HL-60/S4 (cell line): ENCODE results near the gene MPIG6B.

Experiments used
- in situ Hi-C: fragments of 300-500 bp; cut with MboI; formaldehyde crosslinking; loops from 2 replicates; pipeline ENCODE4 v1.14.3; 2022; ENCODE audit warnings: low sequenced_read_pairs

MPIG6B gene, protein sequence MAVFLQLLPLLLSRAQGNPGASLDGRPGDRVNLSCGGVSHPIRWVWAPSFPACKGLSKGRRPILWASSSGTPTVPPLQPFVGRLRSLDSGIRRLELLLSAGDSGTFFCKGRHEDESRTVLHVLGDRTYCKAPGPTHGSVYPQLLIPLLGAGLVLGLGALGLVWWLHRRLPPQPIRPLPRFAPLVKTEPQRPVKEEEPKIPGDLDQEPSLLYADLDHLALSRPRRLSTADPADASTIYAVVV

DNA sequence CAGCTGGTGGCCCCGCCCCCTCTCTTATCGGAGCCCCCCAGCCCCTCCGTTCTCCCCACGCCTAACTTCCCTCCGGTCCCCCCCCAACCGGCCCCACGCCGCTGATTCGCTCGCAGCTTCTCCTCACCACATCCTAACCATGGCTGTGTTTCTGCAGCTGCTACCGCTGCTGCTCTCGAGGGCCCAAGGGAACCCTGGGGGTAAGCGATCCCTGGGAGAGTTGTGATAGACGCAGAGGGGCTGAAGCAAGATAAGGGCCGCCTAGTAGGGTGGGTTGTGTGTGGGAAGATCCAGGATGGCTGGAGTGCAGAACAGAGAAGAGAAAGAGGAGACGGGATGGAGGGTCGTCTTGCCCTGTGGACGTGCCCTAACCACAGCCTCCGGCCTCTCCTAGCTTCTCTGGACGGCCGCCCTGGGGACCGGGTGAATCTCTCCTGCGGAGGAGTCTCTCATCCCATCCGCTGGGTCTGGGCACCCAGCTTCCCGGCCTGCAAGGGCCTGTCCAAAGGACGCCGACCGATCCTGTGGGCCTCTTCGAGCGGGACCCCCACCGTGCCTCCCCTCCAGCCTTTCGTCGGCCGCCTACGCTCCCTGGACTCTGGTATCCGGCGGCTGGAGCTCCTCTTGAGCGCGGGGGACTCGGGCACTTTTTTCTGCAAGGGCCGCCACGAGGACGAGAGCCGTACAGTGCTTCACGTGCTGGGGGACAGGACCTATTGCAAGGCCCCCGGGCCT lies at the start of gene MPIG6B:
TSS of gene MPIG6B (plus strand) at position 129 of the 735 bp plus-strand sequence. CDS start at position 140, 11 bp downstream.
- in situ Hi-C loops: no loop called here

- in situ Hi-C loops: no loop called here
Observed at GRCh38 chr6:31676322-31676903, 46.8 kb upstream of the MPIG6B start.

DNA sequence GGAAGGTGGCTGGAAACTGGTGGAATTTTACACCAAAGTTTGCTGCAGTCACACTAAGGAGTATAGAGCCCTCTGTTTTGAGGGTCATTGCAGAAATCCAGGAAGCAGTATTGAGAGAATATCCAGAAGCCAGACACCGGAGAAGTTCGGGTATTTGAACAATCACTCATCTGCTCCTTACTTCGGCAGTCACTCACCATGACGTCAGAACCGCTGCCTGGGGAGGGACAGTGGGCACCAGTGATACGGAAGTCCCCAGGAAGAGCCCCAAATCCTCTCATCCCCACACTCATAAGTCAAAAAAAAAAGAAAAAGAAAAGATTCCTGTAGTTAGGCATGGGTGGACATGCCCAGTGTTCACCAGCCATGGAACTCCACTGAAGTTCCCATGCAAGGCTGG lies 46.3 kb upstream of the MPIG6B start:
- in situ Hi-C loops: no loop called here

GRCh38 chr6:31677955-31678354 lies 45.2 kb upstream of the MPIG6B start:
- in situ Hi-C loops: no loop called here

DNA sequence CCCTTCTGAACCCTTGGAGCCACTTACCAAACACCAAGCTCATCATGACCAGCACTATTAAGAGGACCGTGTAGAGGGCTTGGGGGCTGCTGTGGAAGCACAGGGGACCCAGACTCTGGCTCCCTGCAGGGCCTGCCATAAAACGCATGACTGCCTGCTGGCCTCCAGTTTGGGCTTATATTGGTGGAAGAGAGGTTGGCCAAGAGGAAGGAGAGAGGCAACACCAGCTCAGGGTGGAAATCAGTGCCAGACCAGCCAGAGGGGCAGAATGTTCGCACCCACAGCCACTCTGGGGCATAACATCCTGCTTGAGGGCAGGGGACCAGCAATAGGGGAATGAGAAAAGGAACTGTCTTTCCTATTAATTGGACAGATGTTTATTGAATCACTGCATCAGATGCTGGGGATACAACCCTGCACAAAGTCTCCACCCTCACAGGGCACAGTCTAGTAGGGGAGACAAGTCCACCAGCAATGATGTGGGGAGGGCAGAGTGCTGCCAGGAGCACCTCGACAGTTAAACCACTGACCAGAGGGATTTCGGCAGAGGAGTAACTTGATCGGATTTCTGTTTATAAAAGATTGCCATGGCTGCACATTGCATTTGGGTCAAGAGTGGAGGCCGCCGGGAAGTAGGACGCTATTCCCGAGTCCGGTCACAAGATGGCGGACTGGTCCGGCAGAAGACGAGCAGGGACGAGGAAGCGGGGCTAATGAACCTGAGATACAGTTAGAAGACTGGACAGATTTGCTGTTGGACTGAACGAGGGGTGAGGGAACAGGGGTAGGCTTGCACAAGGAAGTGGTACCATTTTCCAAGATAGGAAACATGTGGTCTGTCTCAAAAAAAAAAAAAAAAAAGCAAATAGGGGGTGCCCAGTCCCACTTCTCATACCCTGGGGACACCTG lies 42.7 kb upstream of the MPIG6B start, which contains the start of gene LY6G5C:
TSS of gene LY6G5C (minus strand) at position 842 of the 909 bp plus-strand sequence. CDS start at position 148, 694 bp downstream.
- in situ Hi-C loops: no loop called here

DNA sequence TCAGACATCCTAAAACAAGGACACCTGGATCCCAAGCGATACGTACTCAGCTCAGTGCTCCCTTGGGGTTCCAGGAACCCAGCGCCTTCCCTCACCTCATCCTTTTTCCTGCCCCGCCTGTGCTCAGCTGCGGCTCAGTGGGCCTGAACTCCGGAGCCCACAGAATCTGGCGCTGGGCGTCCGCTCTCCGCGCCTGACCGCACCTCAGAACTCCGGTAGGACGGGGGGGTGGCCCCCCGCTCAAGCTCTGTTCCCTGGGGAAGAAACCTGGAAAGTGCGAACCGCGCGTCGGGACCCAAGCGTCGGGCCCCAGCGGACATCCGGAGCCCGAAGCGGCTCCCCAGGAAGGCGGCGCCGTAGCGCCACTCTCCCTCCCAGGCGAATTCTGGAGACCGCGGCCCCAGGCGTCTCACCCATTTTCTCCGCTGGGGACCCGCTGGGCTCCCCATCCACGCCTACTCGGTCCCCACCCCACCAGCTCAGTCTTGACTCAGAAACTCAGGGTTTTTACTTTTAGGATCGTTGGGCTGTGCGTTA lies 42.0 kb upstream of the MPIG6B start:
- in situ Hi-C loops: no loop called here

- in situ Hi-C loops: no loop called here
Observed at GRCh38 chr6:31683591-31683990, 39.6 kb upstream of the MPIG6B start.

- in situ Hi-C loops: no loop called here
Observed at GRCh38 chr6:31686483-31686882, 36.7 kb upstream of the MPIG6B start.

DNA sequence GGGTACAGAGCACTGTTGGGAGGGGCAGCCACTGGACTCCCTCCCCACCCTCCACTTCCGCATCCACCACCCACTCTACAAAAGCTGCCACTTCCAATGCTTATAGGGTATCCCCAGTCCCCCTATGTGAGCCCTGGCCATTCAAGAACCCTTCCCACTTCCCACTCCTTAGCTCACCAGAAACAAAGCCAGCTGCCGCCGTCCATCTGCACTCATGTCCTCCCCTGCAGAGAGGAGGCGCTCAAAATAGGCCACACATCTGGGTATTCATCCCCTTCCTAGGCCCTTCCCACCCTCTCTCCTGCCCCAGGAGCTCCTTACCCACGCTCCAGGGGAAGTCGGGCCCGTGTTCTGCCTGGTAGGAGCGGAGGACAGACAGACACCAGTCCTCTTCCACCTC lies 35.9 kb upstream of the MPIG6B start:
- in situ Hi-C loops: no loop called here

- in situ Hi-C loops: no loop called here
Observed at GRCh38 chr6:31687860-31688693, 35.1 kb upstream of the MPIG6B start.

DNA sequence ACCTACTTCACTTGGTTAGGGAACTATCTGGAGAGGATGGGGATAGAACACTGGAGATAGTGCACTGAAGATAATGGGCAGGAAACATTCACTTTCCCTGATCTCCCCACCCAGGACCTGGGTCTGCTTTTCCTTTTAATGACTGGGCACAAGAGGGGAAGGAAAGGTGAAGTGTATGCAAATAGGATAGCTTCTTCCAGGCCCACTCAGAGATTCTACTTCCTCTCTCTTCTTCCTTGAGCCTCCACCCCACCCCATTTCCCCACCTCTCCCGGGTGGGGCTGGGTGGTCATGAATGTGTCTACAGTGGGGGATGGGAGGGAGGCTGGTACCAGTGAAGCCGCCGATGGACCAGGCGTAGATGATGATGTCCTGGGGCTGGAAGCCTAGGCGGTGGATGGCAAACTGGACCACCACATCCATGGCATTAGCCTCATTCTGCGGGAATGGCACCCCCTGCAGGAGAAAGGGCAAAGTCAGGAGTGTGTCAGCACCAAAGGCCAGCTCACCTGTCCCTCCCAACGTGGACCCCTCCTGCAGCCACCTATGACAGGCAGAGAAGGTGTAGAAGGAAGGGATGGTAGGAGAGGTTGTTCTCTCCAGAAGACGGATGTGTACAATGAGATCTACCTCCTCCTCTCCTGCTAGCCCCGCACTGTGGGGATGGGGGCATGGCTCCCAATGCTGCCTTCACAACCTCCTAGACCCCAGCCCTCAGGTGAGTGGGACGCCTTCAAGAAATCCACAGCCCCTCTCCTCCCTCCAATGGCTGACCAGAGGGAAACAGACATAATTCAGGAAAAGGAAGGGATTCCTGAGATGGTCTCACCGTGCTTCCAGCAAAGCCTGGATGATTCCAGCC lies 33.7 kb upstream of the MPIG6B start:
- in situ Hi-C loops: no loop called here

- in situ Hi-C loops: no loop called here
Observed at GRCh38 chr6:31690231-31691077, 32.7 kb upstream of the MPIG6B start.

- in situ Hi-C loops: no loop called here
Observed at GRCh38 chr6:31691078-31691463, 32.1 kb upstream of the MPIG6B start.

DNA sequence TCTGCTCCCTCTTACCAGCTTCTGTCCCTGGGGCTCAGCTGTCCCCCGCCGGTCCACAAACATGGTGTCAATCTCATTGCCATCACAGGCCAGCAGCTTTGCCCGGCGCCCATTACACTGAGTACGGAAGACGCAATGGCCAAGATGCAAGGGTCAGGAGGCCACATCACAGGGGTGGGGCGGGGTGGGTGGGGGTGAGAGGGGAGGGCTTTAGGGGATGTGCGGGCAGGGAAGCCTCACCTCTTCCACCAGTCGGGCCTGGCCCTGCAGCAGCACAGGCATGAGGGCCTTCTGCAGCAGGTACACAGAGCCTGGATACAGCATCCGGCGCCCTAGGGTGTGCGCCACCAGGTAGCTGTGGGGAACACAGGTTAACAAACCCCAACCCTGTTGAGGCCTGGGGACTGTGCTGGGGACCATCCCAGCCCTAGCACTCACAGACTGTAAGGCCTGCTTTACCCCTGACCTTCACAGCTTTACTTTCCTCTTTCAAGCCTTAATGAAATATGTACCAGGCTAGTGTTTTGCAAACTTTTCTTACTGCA lies 31.5 kb upstream of the MPIG6B start:
- in situ Hi-C loops: no loop called here

DNA sequence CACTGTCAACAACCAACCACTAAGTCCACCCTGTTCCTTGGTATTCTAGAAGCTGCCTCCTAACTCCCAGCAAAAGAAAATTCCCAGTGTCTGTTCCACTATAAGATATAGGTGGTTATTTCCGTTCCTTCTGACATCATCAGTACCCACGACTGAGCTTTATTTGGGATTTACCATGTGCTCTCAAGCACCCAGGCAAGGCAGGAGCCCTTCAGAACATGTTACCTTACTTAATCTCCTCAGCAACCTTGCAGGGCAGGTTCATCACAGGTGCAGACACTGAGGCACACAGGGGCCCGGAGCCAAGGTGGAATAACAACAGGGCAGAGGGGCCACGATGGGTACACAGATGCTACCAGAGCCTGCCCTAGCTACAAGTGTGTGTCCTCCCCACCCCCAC lies 30.8 kb upstream of the MPIG6B start:
- in situ Hi-C loops: no loop called here

DNA sequence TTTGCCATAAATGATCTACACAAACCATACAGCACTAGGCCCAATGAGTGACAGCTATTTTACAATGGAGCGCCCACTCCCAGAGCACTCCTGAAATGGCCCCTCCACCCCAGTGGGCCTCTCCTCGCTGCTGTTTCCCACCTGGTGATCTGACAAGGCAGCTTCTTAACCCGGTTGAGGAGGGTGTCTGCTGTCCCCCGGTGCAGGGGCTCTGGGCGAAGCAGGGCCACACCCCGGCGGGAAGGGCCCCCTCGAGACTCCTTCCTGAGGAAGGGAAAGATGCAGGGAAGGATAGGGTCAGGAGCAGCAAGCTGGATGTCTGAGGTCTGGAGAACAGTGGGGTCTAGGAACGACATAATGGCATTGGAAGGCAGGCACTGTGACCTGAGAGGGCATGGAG lies 30.3 kb upstream of the MPIG6B start:
- in situ Hi-C loops: no loop called here

DNA sequence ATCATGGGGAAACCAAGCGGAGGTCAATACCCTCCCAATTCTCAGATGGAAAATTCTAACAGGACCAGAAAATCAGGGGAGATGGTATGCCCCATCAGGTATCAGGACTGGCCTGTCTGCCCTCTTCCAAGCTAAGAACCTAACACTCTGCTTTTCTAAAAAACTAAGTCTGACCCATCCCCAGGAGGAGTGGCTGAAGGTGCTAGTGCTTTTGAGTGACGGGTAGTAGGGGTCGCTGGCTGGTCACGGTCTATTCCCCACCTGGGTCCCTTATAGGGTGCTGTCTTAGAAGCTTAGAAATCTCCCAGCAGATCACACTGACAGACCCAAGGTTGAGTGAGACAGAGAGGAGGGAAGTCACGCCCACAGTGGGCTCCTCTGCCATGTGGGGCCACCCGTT lies 29.6 kb upstream of the MPIG6B start:
- in situ Hi-C loops: no loop called here

GRCh38 chr6:31697555-31697954 lies 25.6 kb upstream of the MPIG6B start:
- in situ Hi-C loops: no loop called here
